HG03354 (cell line): ENCODE measurements around the gene CDH12.
A peak's percentile ranks its signal among the peaks of the same experiment; 100 is the strongest.

Source experiments
- ATAC-seq: cut with Tn5 transposase; IDR thresholded peaks from one replicate; pipeline ENCODE4 v1.9.1; 2021; ENCODE audit warnings: mild to moderate bottlenecking; ENCODE audit not compliant: unreplicated experiment, poor library complexity, severe bottlenecking

CDH12 gene

DNA sequence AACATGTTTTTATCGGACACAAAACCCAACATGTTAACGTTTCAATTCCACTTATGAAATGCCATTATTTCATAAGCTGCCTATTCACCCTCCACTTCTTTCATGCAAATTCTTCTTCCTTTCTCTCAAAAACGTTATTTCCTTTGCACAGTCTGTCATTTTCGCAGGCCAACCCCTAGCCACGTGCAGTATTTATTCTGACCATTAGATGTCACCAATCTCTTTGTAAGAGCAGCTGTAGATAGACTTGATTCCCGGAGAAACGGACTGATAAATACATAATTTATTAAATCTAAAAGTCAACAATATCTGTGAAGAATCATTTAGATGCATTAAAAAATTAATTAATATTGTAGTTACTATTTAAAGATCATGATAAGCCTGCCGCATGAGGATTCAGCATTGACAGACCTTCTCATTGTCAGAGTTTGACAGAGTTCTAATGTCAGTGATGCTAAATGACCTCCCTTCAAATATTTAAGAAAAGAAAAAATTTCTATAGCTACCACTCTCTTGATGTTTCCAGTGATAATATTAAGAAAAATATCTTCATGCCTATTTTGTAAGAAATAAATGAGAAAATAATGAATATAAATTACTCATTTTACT is 933.6 kb downstream of the CDH12 start:
- peak; percentile 88 for ATAC-seq

DNA sequence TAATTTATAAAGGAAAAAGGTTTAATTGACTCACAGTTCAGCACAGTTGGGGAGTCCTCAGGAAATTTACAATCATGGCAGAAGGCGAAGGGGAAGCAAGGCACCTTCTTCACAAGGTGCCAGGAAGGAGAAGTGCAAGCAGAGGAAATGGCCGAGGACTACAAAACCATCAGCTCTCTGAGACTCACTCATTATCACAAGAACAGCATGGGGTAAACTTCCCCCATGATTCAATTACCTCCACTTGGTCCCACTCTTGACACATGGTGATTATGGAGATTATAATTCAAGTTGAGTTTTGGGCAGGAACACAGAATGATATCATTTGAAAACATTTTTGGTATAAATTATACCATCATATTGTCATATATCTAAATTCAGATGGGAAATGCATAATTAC is 934.7 kb downstream of the CDH12 start:
- no peak for ATAC-seq

DNA sequence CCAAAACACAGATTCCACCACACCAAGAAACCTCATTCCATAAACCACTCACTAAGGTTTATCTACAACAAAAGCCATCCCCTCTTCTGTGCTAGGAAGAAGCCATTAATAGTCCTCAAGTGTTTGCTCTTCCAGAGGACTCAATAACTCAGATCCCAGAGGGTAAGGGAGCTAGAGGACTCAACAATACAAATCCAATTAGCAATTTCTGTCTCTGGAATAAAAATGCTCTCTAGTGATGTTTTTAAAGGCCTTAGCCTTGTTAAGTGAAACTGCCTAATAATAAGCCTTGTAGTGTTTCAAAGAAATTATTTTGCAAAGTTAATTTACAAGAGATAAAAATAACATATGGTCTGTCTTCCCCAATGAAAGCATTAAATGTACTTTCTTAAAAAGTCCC is 942.4 kb downstream of the CDH12 start:
- no peak for ATAC-seq

DNA sequence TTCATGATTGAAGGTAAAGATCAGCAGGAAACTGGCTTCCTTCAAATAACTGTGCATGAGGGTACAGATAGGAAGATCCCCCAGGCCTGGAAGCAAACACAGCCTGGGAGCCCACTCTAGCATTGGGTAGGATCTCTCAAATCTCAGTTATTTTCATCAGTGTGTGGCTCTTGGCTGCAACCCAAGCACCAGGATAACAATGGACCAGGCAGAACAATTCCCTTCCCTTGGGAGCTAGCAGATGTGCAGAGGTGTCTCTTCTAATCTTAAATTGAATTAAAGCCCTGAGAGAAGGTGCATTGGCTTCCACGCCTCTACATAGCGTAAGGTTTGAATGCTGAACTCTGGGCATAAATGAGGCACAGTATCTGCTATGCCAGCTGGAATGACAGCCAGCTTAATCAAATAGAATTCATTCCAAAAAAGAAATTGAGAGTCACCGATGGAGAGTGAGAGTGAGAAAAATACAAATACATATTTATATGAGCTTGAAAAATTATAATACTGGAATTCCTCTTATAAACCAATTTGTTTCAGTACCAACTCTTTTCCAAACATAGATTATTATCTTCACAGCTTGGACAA is 957.3 kb downstream of the CDH12 start:
- no peak for ATAC-seq

DNA sequence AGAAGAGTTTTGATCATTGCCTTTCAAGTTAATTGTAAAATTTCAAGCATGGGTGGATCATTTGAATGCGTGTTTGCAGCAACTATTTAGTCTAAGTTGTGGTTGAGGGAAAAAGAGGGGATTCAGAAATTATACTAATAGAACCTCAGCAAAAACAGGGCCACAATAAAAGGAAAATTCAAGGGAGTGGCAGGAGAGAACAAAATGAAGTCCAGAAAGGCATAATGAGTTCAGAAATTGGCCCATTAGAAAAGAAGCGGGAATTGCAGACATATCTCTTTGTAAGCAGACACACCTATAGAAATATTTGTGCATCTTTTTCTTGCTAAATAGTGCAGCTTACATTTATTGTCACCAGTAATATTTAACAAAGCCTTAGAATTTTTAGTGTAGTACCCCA is 960.0 kb downstream of the CDH12 start:
- no peak for ATAC-seq

DNA sequence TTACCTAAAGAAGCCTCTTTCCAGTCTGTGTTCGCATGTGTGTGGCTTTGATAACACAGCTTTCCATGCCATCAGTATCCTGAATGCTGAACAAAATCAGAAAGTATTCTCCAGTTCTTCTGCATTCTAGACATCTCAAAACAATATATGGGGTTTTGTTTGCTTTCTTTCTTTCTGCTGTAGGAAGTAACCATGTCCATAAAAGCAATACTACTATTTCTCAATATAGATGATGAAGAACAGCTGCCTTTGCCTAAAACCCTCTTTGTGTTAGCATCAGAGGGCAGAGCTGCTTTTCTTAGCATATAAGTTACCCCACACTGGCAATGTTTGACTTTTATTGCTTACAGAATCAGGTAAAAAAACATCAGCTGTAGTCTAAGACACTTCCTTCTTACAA is 963.6 kb downstream of the CDH12 start:
- no peak for ATAC-seq

DNA sequence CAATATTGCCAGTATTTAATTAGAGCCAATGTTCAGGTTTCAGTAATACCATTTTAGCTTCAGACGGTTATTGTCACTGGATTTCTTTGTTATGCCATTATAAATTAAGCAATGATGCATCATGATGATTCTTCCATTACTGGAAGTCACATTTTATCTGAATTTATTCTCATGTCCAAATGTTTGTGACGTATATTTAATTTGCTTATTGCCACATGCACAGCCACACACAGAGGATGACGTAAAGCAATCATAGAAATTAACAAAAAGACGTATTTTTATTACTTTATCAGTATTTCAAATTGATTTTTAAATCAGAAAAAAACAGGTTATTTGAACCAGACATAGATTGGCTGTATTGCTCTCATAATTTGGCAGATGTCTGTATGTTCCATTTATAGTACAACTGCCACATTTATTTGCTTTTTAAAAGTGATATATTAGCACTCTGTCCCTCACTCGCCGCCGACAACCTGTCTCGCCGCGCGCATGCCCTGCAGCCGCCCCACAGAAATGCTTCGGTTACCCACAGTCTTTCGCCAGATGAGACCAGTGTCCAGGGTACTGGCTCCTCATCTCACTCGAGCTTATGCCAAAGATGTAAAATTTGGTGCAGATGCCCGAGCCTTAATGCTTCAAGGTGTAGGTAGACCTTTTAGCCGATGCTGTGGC is 970.9 kb downstream of the CDH12 start:
- no peak for ATAC-seq

DNA sequence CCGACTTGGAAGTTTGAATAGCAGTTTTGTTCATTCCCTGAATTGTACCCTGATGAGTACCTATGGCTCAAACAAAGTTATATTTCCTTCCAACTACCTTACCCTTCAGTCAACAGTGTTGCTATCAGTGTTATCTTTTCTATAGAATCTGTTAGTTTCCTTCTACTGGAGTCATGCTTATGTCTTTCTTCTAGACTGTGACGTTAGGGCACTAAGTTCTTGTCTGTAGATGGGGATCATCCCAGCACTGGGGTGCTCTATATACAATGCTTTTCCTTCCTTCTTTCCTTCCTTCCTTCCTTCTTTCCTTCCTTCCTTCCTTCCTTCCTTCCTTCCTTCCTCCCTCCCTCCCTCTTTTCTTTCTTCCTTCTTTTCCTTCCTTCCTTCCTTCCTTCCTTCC is 973.0 kb downstream of the CDH12 start:
- no peak for ATAC-seq

DNA sequence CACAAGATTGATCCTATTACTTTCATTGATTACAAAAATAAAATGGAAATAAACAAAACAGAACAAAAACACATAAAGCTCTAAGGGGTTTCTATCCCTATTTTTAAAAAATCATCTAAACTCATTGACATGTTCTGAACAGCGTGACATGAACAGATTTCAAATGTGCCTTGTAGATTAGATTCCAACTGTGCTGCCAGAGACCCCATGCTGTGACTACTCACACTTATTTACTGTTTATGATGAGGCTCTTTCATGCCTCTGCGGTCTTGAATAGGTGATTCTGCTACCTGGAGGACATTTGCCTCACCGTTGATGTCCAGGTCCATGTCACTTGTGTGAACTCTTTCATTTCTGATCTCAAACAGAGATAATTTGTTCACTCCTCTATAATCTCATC is 990.2 kb downstream of the CDH12 start:
- no peak for ATAC-seq

DNA sequence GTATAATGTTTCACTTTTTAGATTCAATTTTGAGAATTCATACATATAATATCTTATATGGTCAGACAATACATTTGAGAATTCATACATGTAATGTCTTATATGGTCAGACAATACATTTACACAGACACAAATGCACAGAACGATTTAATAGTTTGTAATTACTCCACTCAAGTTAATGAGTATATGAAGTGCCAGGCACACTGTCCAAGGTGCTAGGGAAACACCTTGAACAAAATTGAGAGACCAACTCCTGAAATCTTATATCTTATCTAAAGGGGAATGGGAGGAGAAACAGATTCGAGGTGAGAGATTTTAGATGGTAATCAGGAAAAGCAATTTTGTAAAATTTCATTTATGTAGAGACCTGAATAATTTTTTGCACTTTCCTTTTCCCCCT is 994.7 kb downstream of the CDH12 start:
- no peak for ATAC-seq

DNA sequence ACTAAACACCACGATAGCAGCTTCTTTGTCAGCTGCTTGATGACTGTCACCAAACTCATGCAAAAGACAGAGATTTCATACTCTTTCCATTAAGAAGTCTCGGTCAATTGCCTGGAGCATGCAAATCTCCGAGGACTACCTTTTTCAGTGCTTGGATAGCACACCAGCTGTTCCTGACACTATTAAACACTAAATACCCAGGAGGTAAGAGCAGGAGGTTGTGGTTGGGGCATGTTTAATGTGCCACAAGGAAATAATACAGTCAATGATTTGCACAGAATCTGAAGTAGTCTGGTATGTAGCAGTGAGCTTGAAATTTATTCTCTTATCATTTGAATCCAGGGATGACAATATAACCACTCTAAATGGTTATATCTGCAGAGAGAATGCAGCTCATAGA is 996.2 kb downstream of the CDH12 start:
- no peak for ATAC-seq

DNA sequence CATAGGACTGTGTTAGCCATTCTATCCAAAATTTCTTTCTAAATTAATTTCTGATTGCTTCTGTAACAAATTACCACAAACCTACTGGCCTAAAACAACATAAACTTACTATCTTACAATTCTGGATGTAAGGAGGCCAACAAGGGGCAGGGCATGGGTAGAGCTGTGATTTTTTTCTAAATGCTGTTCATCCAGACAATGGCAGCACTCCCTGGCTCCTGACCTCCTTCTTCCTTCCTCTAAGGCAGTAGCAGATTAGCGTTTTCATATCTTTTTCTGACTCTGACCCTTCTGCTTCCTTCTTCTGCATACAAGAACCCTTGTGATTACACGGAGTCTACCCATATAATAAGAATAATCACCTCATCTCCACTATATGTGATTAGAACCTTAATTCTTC is 1005.8 kb downstream of the CDH12 start:
- ATAC-seq = no peak

DNA sequence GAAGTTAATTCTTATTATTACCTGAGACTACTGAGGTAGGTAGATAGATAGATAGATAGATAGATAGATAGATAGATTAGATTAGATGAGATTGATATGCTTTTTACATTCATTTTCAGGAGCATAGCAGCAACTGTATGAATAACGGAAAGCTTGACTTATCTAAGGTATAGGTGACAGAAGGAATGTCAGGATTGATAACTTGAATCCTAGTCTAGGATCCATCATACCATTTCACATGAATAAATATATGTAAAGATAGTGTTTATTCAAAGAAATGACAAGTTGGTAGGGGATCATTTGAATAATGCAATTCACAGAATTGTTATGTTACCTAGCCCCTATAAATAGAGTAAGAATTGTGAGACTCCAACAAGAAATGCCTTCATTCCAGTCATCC is 1008.2 kb downstream of the CDH12 start:
- ATAC-seq = no peak

DNA sequence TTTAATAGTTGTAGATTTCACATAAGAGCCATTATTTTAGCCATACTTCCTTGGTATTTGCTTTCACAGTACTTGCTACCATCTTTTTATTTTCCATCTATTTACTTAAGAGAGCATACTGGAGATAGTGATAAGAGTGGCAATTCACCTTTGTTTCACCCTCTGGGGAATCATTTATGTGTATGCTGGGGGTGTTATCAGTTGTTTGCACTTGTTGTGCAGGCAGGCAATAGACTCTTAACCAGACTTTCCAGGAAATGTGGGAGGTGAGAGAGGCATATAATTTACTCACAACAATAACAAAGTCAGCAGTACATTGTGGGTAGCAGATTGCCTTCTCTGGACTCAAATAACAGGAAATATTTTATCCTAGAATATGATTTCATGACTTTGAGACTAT is 1018.3 kb downstream of the CDH12 start:
- no peak for ATAC-seq

DNA sequence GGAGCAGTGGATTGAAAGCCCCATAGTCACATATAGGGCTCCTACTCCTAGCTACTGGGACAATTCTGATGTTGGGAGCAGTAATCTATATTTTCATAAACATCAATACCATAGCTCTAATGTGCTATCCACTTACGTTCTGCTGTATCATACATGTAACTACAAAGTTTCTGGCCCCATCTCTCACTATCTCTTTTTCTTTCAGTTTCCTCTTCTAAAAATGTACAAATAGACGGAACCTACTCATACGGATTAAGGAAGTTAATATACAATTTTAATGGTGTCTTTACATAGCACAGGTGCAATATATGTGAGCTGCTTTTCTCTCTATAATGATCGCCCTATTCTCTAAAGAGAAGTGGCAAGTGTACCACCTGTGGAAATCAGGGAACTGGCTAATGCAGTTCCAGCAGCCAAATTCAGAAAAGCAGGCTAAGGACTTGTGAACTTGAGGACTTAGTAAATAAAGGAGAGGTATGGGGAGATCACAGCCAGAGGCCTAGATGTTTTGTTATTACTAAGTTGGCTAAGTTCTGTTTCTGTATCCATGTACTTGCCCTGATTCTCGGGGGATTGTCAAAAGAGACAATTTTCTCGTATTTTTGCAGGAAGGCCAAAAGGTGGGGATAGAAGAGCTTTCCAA is 1021.9 kb downstream of the CDH12 start:
- ATAC-seq = no peak

DNA sequence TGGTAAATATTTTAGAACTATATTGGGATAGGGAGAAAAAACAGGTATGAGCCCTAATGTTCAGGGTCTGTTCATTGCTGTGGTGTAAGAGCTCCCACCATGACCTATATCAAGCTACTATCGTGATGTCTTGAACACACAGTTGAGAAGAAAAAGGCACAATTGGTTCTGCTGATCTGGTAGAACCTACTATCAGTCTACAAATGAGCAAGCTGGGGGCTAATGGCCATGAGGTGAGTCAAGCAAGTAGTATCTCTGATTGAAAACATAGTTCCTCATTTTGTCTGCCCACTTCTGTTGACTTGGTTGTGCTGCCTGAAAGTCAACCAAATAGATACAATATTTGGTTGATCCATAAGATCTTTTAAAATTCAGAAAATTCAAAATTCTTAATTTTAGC is 1026.3 kb downstream of the CDH12 start:
- no peak for ATAC-seq

DNA sequence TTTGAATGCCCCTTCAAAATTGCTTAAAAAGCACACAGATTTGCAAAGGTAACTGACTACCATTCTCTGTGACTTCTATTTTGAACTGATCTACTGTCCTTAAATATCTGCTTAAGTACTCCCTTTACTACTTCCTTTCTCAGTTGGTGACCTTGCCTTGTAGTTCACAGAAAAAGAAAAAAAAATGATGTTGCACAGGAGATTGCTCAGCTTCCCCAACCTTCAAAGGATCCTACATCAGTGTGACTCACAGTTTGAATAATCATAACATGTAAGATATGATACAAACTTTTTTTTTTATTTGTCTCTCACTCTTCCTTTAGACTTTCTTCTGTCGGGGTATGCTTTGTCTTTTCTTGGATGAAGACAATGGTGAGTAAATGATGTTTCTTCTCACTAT is 1029.6 kb downstream of the CDH12 start:
- ATAC-seq = no peak

DNA sequence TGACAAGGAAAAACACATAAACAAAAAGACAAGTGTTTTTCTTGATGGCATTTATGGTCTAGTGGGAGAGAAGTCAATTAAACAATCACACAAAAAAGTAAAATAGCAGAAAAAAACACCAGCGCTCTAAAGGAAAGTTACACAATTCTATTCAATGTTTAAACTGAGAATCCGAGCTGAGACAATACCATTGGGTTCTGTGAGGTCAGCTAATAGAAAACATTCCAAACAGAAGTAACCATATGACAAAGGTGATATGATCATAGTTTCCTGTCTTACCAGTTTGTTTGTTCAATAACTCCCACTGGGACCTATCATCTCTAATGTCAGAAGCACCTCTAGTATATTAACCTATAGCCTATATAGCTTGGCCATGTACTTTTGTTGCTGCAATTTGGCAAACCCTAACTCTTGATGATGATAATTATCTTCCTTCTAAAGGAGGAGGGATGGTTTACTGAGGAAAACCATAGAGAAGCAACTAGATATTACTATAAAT is 1030.0 kb downstream of the CDH12 start:
- no peak for ATAC-seq

DNA sequence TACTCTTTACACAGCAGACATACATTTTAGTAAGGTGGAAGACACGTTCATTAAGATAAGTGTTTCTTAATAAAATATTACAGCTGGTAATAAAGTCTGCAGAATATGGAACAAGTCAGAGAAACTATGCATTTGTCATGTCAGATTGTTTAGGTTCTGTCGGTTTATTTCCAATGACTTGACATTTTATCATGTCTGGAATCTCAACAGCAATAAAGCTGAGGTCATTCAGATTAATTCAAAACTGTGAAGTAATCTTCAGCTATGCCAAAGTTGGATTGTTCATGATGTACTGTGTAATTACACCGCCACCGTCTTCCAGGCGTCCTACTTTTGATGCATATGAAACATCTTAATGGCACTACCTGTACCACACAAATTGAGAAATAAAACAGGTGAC is 1032.6 kb downstream of the CDH12 start:
- no peak for ATAC-seq

DNA sequence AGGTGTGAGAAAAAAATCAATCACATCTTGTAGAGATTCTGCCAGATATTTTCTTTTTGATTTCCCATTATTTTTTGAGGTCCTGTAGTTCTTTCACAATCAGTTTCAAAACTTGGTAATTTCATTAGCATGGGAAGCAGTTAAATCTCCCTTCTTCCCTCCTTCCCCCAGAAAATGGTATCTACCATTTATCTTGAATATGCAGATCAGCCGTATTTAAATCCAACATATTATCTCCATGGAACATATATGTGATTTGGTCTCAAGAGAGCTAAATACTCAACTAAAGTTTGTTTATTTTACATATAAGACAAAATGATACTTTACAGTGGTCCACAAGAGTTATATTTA is 1034.8 kb downstream of the CDH12 start:
- ATAC-seq = no peak
